Stimulated activated effector memory CD8-positive, alpha-beta T cell treated with anti-CD3 and anti-CD28 coated beads, Interleukin-12 subunit alpha, Interleukin-12 subunit beta, amount 100 ng/mL, for 72 hours (primary cell): ENCODE results near the gene HOXA13.
A peak's percentile ranks its signal among the peaks of the same experiment; 100 is the strongest.

Experiments
- ATAC-seq: fragments of 150-1000 bp; cut with Tn5 transposase; 2 replicates; pipeline ENCODE4 v1.10.0; 2021
- DNase-seq, 2 donors: peaks; one replicate each; pipeline ENCODE4 v3.0.0; 2021 to 2022; ENCODE audit warnings: low spot score in 2 of 2
- H3K27ac Mint-ChIP-seq: one replicate; pipeline ENCODE4 v1.8.0; 2022; ENCODE audit warnings: mild to moderate bottlenecking, mixed read lengths
- H3K36me3 Mint-ChIP-seq: one replicate; pipeline ENCODE4 v1.8.0; 2022; ENCODE audit warnings: mild to moderate bottlenecking, mixed read lengths
- H3K4me1 Mint-ChIP-seq: one replicate; pipeline ENCODE4 v1.8.0; 2022; ENCODE audit warnings: mixed read lengths
- H3K4me3 Mint-ChIP-seq: one replicate; pipeline ENCODE4 v1.8.0; 2022; ENCODE audit warnings: mild to moderate bottlenecking, mixed read lengths
- H3K9me3 Mint-ChIP-seq: one replicate; pipeline ENCODE4 v1.8.0; 2022; ENCODE audit warnings: mixed read lengths

The HOXA13 gene

DNA sequence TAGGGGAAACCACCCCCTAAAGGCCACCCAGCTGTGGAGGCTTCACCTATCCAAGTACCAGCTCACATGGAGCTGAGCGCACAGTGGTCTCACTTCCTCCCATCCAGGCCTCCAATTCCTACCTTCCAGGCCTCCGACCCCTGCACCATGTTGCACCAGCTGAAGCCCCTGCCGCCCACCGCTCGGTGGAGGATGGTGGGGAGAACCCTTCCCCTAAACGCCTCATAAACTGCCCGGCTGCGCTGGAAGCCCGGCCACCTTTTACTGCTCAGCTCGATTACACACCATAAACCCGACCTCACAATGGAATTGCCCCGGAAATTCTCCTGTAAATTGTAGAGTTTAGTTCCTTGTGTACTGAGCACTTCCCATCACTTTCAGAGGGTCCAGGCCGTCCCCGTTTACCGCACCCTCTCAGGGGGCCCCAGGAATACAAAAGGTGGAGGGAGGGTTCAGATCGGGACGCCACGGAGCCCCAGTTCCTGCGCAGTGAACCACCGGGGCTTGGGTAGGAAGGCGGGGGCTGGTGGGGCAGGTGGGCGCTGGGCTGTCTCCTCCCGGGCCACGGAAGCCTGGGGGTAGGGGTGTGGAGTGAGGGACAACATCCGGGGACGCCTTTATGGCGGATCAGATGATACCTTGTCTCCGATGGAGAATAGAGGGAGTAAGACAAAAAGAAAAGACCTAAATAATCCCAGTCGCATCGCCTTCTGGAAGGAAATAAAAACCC, 42.0 kb downstream of the HOXA13 start:
- Mint-ChIP-seq H3K27ac (no peak overlapping the region), H3K36me3 (peaks cover 25% of the 10 kb centered on the region), H3K4me1 (peaks cover 40% of the 10 kb centered on the region), H3K4me3 (peak overlapping the region; percentile 39), H3K9me3 (no peaks in the 10 kb centered on the region)
- ATAC-seq: no peak
- no peak for DNase-seq

- Mint-ChIP-seq H3K4me3 (peak overlapping the region; percentile 73), H3K36me3 (peaks cover 25% of the 10 kb centered on the region), H3K27ac (no peak overlapping the region), H3K4me1 (peaks cover 42% of the 10 kb centered on the region), H3K9me3 (no peaks in the 10 kb centered on the region)
- DNase-seq (no peak), ATAC-seq (no peak)
These were observed 42.8 kb downstream of the HOXA13 start for GRCh38 chr7:27156916-27157701.

DNA sequence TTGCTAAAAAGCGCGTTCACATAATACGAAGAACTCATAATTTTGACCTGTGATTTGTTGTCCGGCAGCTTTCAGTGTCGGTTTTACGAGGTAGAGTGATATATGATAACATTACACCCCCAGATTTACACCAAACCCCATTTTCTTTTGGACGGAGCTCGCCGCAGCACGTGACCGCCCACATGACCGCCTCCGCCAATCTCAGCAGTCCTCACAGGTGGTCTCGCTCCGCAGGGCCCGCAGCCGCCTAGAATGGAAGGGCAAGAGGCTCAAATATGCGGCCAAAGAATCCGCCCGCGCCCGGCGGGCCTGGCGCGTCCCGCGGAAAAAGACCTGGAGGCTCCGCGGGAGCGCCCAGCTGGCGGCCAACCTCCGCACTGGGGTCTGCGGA, 43.4 kb downstream of the HOXA13 start, which contains the start of gene HOXA7:
Gene HOXA7, minus strand, starts transcription at position 168 of the 391 bp plus-strand sequence. Its CDS starts 130 bp downstream, at position 38.
- DNase-seq (peak in 1 of 2 donors; percentile 52), ATAC-seq (no peak)
- Mint-ChIP-seq H3K9me3 (no peaks in the 10 kb centered on the region), H3K36me3 (peaks cover 25% of the 10 kb centered on the region), H3K4me1 (peaks cover 48% of the 10 kb centered on the region), H3K4me3 (peak within 1 kb of the TSS; percentile 73), H3K27ac (no peak within 1 kb of the TSS)

- ATAC-seq: no peak
- peak in 1 of 2 donors; percentile 66 for DNase-seq
- no peaks in the 10 kb centered on the region for H3K9me3 Mint-ChIP-seq
- no peak overlapping the region for H3K27ac Mint-ChIP-seq
- peak overlapping the region; percentile 73 for H3K4me3 Mint-ChIP-seq
- H3K36me3 Mint-ChIP-seq: peaks cover 25% of the 10 kb centered on the region
- peaks cover 53% of the 10 kb centered on the region for H3K4me1 Mint-ChIP-seq
These were observed 43.9 kb downstream of the HOXA13 start for GRCh38 chr7:27155816-27156507.

- Mint-ChIP-seq H3K27ac (peak overlapping the region; percentile 45), H3K4me1 (peaks cover 61% of the 10 kb centered on the region), H3K9me3 (no peaks in the 10 kb centered on the region), H3K36me3 (peaks cover 25% of the 10 kb centered on the region), H3K4me3 (peak overlapping the region; percentile 73)
- ATAC-seq (no peak), DNase-seq (peak in 1 of 2 donors; percentile 52)
These were observed 44.7 kb downstream of the HOXA13 start for GRCh38 chr7:27154901-27155815.

DNA sequence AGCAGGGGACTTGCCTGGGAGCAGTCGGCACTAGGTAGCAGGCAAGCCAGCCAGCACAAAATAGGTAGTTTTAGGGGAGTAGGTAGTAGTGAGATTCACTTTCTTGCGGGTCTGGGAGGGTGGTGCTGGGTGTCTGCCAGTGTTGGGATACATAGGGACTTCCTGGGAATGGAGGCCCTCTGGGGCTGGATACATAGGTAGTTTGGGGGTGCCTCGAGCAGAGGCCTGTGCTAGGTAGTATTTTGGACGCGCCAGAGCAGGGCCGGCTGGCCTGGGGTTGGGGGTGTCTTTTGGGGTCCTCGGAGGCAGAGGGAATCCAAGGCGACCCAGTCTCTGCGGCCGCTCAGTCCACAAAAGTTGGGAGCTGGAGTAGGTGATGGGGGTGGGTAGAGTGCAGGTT, 45.5 kb downstream of the HOXA13 start:
- Mint-ChIP-seq H3K4me3 (peak overlapping the region; percentile 73), H3K9me3 (no peaks in the 10 kb centered on the region), H3K4me1 (peaks cover 56% of the 10 kb centered on the region), H3K36me3 (peaks cover 25% of the 10 kb centered on the region), H3K27ac (peak overlapping the region; percentile 45)
- ATAC-seq (no peak), DNase-seq (no peak)

GRCh38 chr7:27153526-27153925, 46.4 kb downstream of the HOXA13 start:
- no peak for ATAC-seq
- Mint-ChIP-seq H3K36me3 (peaks cover 25% of the 10 kb centered on the region), H3K4me3 (no peak overlapping the region), H3K4me1 (peaks cover 56% of the 10 kb centered on the region), H3K9me3 (no peaks in the 10 kb centered on the region), H3K27ac (no peak overlapping the region)
- no peak for DNase-seq

DNA sequence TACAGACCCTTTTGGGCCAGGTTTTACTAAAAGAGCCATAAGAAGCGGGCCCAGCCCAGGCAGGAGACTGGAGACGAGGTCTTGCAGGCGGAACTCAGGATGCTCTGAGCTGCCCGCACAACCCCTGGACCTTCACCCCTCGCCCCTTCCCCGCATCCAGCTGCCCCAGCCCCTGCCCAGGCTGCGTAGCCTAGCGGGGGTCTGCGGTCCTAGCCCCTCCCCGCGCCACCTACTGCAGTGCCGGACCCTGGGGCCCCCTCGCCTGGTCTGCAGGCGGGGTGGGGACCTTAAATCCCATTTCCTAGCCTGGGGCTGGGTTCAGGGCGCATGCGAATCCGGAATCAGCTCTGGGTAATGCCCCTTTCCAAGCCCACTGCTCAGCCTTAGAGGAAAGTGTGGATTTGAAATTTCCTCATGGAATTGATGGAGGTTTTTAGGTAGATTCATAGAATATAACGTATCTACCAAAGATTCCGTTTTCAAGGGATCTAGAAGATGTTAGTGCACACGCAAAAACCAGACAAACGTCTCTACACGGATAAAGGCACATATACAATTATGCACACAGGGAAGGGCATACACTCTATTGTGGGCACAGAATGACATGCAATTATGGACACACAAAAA, 47.0 kb downstream of the HOXA13 start:
- no peak overlapping the region for H3K4me3 Mint-ChIP-seq
- peaks cover 54% of the 10 kb centered on the region for H3K4me1 Mint-ChIP-seq
- H3K27ac Mint-ChIP-seq: no peak overlapping the region
- no peak for DNase-seq
- no peak for ATAC-seq
- no peaks in the 10 kb centered on the region for H3K9me3 Mint-ChIP-seq
- H3K36me3 Mint-ChIP-seq: peaks cover 23% of the 10 kb centered on the region

DNA sequence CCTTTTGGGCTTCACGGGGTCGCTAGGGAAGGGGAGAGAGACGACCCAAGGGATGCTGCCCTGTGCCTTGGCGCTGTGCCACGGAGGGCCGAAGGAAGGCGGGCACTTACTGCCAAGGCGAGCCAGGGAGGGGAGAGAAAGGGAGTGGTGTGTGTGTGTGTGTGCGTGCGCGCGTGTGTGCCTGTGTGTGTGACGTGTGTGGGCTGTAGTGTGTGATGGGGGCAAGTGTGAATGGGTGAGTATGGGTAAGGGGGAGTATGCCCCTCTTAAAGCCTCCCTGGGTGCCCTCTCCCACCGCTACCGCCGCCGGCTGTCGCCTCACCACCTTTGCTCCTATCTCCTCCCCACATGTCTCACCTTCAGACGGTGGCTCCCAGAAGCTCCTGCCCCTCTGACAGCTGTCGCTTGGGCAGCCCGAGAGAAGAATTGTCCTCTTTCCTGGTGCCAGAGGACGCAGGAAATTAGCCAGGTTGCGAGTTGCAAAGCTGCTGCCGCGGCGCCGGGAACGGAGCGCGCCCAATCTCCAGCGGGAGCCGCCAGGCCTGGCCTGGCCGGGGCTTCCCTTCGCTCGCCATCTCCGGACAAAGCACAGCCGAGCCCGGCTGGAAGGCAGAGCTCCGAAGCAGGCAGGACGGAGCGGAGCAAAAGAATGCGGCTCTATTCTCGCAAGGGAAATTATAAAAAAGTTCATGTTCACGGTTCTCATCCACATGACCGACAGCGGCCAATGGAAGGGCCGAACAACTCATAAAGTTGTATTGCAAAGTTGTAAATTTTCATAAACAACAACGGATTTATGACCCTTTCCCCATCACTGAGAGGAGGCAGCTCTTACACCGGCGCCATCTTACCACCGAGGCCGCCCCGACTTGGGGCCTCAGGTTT, 47.7 kb downstream of the HOXA13 start, which contains the start of gene HOXA3:
Gene HOXA3, minus strand, starts transcription at position 653 of the 885 bp plus-strand sequence. CDS start 41,943 bp downstream, outside the sequence.
- Mint-ChIP-seq H3K36me3 (peaks cover 15% of the 10 kb centered on the region), H3K4me3 (peak within 1 kb of the TSS; percentile 77), H3K9me3 (no peaks in the 10 kb centered on the region), H3K4me1 (peaks cover 51% of the 10 kb centered on the region), H3K27ac (no peak within 1 kb of the TSS)
- ATAC-seq (no peak), DNase-seq (peak in 1 of 2 donors; percentile 54)

DNA sequence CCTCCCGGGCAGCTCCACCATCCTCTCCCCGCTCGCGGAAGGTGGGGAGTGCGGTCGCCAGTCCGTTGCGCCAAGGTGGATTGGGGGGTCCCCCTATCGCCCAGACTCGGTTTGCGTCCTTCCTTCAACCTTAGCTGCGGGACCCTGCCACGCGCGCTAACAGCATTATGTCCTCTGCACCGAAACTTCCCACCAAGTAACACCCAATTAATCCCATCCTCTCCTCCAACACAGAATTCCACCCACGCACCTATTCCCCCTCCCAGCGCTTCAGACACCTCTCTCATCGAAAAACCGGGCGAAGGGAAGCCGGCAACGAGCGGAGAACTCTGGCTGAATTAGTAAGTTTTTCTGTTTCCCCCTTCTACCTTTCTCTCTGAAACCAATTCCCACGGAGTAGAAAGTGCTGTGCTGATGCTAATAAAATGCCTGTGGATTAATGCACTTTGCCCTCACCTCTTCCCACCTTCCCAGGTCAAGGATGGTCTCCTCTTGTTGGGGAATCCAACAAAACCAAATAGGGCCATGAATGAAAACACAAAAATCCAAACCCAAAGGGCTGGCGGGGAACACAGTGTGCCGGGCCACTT, 48.5 kb downstream of the HOXA13 start:
- ATAC-seq: no peak
- no peaks in the 10 kb centered on the region for H3K9me3 Mint-ChIP-seq
- no peak for DNase-seq
- H3K27ac Mint-ChIP-seq: no peak overlapping the region
- H3K4me1 Mint-ChIP-seq: peaks cover 51% of the 10 kb centered on the region
- H3K4me3 Mint-ChIP-seq: peak overlapping the region; percentile 77
- peaks cover 12% of the 10 kb centered on the region for H3K36me3 Mint-ChIP-seq

DNA sequence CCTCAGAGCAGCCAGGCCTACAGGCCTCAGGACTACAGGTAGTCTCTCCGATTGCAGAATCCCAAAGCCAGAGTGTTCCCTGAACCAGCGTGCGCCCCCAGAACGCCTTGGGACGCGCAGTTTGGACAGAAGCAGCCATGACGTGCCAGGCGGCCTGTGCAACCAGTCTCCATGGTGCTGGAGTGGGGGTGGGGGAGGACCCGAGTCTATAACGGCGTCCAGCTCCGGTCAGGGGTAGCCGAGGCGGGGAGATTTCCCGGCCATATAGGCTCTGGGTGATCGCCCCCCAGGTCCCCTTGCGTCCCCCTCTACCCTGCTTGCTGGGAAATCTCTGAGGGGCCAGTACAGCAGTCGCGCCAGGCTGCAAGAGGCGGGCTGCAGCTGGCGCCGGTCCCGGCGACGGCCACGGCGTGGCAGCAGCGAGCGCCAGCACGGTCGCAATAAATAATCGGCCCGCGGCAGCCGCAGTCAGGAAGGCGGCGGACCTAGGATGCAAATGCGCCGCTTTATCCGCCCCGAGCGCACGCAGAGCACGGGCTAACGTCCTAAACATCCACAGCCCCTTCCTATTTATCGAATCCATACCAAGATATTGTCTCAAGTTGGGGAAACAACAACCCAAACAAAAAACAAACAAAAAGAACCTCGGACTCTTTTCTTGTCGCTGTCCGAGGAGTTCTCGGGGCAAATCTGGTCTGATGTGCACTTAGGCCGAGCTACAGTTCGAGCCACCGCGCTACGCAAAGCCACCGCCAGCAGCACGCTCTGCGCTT, 49.1 kb downstream of the HOXA13 start:
- ATAC-seq (peak; percentile 88), DNase-seq (peak; percentile 57 to 79)
- peaks cover 6% of the 10 kb centered on the region for H3K36me3 Mint-ChIP-seq
- H3K4me3 Mint-ChIP-seq: peak overlapping the region; percentile 77
- H3K9me3 Mint-ChIP-seq: no peaks in the 10 kb centered on the region
- no peak overlapping the region for H3K27ac Mint-ChIP-seq
- H3K4me1 Mint-ChIP-seq: peaks cover 44% of the 10 kb centered on the region

DNA sequence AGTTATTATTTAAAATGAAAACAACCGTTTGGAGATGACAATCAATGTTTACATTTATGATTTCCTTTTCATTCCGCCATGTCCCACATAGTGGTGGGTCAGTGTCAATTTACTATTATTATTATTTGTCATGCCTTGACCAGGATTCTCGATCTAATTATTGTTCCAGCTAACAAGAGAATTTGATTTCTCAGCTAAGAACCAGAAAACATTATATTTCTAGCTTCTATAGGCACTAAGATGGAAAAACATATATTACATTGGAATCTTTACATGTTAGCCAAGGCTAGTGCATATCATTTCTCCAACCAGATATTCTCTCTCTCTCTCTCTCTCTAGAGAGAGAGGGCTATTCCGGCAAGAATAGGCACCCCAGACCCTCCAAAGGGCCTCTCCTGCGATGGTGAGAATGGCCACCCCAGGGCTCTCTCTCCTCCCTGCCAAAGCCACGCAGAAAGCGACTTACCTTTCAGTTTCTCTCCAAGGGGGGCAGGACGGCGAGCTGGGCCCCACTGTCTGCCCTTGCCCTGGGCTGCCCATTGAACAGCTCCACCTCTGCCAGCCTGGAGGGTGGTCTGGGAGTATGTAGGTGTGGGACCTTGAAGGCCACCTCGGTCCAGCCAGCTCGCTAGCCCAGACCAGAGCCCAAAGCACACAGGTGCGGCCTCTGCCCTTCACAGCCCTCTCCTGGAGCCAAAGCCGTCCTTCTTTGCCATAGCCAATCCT, 49.9 kb downstream of the HOXA13 start:
- DNase-seq (no peak), ATAC-seq (no peak)
- peak overlapping the region; percentile 77 for H3K4me3 Mint-ChIP-seq

More for the DNA sequence above, 49.9 kb downstream of the HOXA13 start:
- no peaks in the 10 kb centered on the region for H3K9me3 Mint-ChIP-seq
- peaks cover 37% of the 10 kb centered on the region for H3K4me1 Mint-ChIP-seq
- H3K27ac Mint-ChIP-seq: no peak overlapping the region
- H3K36me3 Mint-ChIP-seq: peaks cover 5% of the 10 kb centered on the region
